HG03439 (cell line): ENCODE measurements around the gene AFTPH.

ENCODE experiments used
- ATAC-seq: cut with Tn5 transposase; IDR thresholded peaks from one replicate; pipeline ENCODE4 v1.9.1; 2021; ENCODE audit warnings: mild to moderate bottlenecking, moderate library complexity; ENCODE audit not compliant: unreplicated experiment

AFTPH gene

GRCh38 chr2:64609227-64609941 lies 85.3 kb downstream of the AFTPH start:
- ATAC-seq: peak; percentile 47

- no peak for ATAC-seq
These were observed 85.8 kb downstream of the AFTPH start for GRCh38 chr2:64609942-64610281.

- no peak for ATAC-seq
These were observed 86.3 kb downstream of the AFTPH start for GRCh38 chr2:64610316-64610855.

GRCh38 chr2:64612575-64613195 lies 88.6 kb downstream of the AFTPH start:
- ATAC-seq: no peak

GRCh38 chr2:64613276-64613675 lies 89.1 kb downstream of the AFTPH start:
- no peak for ATAC-seq

GRCh38 chr2:64615192-64615763 lies 91.2 kb downstream of the AFTPH start:
- no peak for ATAC-seq

GRCh38 chr2:64615844-64616536 lies 91.9 kb downstream of the AFTPH start:
- no peak for ATAC-seq

GRCh38 chr2:64617631-64618151 lies 93.6 kb downstream of the AFTPH start:
- ATAC-seq: no peak

GRCh38 chr2:64620661-64621060 lies 96.5 kb downstream of the AFTPH start:
- ATAC-seq: no peak

GRCh38 chr2:64622443-64623241 lies 98.5 kb downstream of the AFTPH start:
- no peak for ATAC-seq

- ATAC-seq: no peak
These were observed 99.2 kb downstream of the AFTPH start for GRCh38 chr2:64623242-64623850.

GRCh38 chr2:64624108-64624610 lies 100.0 kb downstream of the AFTPH start:
- ATAC-seq: no peak

GRCh38 chr2:64624862-64625261 lies 100.7 kb downstream of the AFTPH start:
- ATAC-seq: no peak

- ATAC-seq: no peak
These were observed 101.4 kb downstream of the AFTPH start for GRCh38 chr2:64625299-64626145.

GRCh38 chr2:64626146-64626809 lies 102.2 kb downstream of the AFTPH start:
- no peak for ATAC-seq

GRCh38 chr2:64626963-64627760 lies 103.0 kb downstream of the AFTPH start:
- ATAC-seq: no peak
